Measurements from ENCODE around the gene IFT81.

- TF ChIP-seq CTCF (IDR thresholded peaks at IDR 0.05) (no peak), POLR2A (IDR thresholded peaks at IDR 0.05) (no peak)
These were observed 97.9 kb downstream of the IFT81 start for GRCh38 chr12:110222027-110222426.
